GM19240 (cell line): Measurements from ENCODE around the gene POFUT1.
"Not testable (repeated sequence)": the region's sequence is repeated elsewhere in the genome, so short reads cannot be mapped to it uniquely, and the experiment has no call there.

Experiments used
- DNase-seq: peaks from one replicate; pipeline ENCODE4 v3.0.0; 2011; ENCODE audit warnings: low spot score; ENCODE audit not compliant: insufficient read length

POFUT1 gene

DNA sequence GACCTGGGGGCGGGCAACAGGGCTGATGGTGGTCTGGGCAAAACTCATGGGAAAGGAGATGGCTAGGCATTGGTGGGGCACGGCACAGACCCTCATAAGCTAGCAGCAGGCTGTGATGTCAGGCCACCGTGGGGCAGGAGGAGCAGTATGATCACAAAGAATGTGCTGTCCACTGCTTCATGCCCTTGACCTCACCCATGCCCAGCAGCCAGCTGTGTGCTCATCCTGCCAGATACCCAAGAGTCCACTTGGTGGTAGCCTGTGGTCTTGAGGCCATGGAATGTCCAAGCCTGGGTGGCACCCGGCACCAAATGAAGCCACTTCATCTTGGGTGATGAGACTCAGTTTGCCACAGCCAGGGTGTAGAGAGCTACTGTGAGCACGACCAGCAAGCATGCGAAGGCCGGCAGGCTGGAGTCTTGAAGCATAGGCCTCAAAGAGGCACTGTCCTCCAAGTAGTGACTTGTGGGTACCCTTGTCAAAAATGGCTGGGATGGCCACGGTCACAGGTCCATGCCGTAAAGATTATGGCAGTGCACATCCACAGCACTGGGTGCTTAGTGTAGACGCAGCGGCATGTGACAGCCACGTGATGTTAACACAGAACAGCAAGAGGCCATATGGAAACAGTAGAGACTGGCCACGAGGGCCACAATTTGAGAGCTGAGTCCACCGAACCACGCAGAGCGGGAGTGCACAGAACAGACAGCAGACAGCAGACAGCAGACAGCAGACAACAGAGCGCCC lies 19.1 kb upstream of the POFUT1 start:
- DNase-seq = no peak

- no peak for DNase-seq
Measured at GRCh38 chr20:32189123-32189410, 18.6 kb upstream of the POFUT1 start.

- no peak for DNase-seq
Measured at GRCh38 chr20:32189691-32190615, 17.7 kb upstream of the POFUT1 start.

DNA sequence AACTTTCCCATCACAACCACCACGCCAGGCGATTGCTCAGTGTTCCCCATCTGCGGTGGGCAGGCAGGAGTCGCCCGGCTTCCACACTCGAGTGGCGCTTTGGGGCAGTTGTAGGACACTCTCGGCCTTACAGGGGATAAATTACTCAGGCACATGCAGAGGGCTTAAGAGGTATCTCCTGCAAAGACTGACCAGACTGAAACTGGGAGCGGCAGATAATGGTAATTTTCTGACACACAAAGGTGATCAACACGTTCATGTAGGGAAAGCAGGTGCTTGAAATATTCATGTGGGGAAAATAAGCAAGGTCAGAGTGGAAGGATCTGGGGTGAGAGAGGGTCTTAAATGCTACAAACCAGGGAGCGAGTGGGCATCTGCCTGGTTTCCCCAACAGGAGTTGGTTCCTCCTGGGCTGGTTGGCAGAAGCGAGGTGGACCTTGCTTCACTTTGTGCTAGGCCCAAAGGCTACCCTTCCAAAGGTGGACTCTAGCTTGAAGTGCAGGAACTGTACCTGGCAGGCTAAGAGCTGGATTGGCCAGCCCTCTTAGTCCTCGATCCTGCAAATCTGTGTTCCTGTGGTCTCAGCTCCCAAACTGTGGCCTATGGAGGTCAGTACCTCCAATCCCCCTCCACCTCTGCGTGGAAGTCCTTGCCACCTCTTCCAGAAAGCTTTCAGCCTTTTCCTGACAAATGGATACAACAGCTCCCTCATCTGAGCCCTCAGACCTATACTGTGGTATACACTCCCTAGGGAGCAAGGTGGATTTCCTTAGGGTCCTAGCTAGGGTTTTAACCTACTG lies 16.9 kb upstream of the POFUT1 start:
- no peak for DNase-seq

DNA sequence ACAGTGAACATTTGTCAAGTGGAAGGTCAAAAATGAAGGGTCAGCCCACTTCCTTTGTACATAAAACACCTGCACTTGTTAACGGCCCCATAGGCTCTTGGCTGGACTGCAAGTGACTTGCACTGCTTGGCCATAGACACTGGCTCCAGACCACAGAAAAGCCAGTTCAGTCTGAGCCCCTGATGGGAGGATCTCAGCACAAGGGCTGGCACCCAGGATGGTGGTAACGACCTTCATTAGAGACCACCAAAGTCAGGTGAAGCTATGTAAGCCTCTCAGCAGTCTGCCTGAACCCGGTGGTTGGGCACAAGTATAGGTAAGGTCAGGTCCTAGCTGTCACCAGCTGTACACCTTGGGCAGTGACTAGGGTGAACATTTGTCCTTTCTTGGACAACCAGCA lies 16.3 kb upstream of the POFUT1 start:
- no peak for DNase-seq

GRCh38 chr20:32191873-32192272 lies 15.8 kb upstream of the POFUT1 start:
- no peak for DNase-seq

DNA sequence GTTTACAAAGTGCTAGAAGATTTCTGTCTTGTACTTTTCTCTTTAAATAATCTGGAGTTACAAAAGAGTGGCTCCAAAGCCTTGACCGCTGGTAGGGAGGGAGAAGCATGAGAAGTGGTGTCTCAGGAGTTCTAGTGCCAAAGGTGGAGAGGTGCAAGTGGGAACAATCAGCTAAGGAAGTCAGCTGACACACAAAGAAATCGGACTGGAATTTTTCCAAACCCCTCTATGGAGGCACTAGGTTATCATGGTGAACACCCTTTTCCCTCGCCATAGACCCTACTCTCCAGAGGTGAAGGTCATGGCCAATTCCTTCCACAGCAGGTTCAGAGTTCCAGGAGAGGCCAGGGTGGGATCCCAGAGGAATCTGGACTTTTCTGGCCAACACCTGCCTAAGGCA lies 15.0 kb upstream of the POFUT1 start:
- DNase-seq = no peak

DNA sequence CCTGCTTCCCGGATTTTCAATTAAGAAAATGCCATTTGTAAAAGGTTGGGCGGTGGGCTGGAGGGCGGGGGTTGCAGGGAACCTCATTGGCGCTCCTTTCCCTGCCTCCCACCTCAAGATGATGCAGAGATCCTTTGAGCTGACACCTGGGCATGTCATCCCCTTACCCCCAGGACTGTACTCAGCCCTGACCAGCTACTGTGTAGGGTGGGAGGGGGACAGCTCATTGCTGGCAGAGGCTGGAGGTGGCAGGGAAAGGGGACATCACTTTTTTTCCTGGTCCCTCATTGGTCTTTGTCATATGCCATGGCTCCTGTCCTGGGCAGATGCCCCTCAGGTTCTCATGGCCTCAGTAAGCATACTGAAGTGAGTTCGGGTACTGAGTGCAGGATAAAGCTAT lies 14.3 kb upstream of the POFUT1 start:
- DNase-seq = not testable (repeated sequence)

- no peak for DNase-seq
Measured at GRCh38 chr20:32193996-32194395, 13.7 kb upstream of the POFUT1 start.

DNA sequence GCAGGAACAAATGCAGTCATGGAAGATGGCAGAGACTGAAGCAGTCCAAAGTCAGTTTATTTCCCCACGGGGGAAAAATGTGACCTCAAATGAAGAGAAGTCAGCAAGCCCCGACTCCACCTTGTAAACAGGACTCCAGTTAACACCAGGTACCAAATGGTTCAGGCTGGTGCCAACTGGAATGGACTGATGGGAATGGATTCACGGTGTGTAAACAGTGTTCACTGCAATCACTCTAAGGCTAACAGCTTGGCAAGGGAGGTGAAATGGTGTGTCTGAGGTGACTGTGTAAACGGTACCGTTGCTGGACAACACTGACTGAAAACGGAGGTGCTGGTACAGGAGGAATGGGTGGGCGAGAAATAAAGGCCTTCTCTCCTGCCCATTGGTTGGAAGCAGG lies 12.1 kb upstream of the POFUT1 start:
- DNase-seq = no peak

DNA sequence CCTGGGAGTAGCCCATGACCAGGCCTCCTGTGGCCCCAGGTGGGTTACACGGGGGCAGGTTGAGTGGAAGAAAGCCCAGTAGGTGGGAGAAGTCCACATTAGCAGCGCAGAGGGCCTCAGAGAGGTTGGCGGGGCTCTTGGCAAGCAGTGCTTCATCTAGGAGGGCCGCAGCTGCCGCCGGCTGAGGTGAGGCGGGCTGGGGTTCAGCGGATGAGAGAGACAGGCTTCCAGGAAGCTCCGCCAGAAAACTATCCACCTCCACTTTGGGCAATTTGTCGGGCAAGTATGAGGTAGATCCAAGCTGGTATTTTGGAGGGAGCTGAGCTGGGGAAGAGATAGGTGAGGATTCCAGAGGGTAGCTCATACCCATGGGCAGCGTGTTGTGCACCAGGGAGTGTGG lies 11.1 kb upstream of the POFUT1 start:
- DNase-seq = not testable (repeated sequence)

DNA sequence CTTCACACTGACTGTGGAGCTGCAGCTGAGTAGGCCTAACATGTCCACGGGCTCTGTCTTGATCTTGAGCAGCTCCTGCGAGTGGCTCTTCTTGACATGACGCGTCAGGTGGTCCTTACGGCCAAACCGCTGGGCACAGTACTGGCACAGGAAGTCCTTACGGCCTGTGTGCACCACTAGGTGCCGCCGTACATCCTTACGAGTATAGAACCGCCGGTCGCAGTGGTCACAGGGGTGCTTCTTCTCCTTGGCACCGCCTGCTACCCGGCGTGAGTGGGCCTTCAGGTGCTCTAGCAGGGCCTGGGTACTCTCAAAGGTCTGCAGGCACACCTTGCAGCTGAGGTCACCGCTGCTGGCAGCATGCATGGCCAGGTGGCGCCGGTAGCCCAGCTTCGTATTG lies 10.5 kb upstream of the POFUT1 start:
- DNase-seq = not testable (repeated sequence)

DNA sequence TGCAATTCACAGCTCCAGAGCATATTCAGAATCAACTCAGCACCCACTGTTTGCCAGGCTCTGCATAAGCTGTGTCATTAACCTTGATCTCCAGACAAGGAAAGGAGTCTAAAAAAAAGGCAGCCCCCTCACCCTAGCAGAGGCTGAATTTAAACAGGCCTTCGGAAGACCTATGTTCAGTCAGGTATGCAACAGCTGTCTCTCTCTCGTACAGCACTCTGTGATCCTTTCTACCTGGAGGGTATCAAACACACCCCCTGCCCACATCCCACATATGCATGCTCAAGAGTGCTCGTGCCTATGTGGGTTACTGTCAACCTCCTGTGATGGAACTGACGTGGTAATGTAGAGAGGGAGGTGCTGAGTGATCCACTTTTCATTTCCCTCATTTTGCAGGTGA lies 8.7 kb upstream of the POFUT1 start:
- DNase-seq = no peak

GRCh38 chr20:32201296-32201976 lies 6.2 kb upstream of the POFUT1 start:
- DNase-seq = no peak

GRCh38 chr20:32201977-32202363 lies 5.7 kb upstream of the POFUT1 start:
- DNase-seq = no peak

DNA sequence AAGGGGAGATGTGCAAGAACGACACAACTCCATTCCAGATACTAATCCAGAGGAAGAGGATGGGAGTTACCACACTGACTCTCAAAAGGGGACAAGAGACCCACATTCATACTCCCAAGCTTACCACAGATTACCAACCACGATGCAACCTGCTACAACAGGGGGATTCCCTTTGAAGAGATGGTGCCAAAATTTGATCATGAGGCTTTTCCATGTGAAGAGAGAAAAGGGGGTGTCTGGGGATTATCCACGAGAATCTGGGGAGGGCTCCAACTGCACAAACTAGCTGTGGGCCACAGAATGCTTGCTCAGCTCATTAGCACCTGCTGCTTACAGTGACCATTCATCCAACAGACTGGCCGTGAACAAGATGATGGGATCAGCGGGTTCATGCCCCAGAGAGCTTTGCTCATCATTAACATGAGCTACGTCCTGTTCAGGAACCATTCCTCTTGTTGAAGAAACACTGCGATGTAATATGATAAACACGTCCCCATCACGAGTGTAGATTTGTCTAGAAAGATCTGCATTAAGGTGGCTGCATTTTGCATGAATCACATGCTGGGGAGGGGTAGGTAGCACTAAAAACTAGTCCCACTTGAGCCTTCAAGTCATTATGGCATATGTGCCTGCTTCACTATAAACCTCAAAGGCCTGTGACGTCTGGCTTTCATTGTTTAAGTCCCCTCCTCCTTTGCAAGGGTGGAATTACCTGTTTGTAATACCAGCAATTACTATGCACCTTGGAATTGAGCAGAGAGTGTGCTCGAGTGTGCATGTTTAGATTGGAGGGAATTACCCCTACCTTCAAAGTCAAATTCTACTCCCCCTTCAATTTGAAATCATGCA lies 4.1 kb upstream of the POFUT1 start:
- no peak for DNase-seq

DNA sequence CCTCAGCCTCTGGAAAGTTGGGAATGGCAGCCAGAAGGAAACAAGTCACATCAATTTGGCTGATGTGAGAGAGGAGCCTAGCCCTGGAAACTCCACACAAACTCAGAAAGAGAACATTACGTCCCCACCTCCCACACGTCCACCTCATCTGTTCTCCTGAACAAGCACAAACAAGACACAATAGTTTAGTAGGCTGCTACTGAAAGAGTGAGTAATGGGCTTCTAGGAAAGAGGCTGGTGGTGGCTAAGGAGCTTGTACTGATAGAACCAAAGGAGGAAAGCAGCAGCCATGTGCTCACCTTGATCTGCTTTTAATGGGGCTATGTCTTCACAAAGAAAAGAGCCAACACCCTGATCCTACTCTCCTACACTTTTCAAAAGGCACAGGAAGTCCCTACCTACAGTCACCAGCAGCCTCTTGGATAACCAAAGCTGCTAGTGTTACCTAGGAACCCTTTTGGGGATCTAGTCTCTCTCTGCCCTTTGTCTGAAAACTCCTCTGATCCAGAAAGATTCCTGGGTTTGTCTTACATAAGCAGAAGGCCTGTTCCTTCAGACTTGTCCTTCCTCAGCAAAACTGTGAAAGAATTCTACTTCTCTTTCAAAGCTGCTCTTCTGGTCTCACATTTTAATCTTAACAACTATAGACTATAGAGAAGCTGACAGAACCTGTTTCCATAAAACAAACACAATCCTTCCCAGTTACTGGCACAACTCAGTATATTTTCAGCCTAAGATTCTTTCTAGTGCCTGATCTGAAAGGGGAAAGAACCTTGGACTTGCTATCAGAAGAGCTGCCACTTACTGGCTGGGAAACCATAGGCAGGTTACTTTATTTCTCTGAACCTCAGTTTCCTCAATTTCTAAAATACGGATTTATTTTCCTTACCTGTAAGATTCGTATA lies 3.2 kb upstream of the POFUT1 start:
- no peak for DNase-seq

GRCh38 chr20:32205110-32205842 lies 2.4 kb upstream of the POFUT1 start:
- DNase-seq = no peak
